Adrenal gland (tissue), 12 donors: Measurements from ENCODE around the gene SYT1. TPM values are rescaled to one million over a fixed set of nuclear protein-coding genes. Genes with fewer than 3 reads are reported as not detected.

Experiments used
- DNase-seq, 7 donors: peaks; one replicate each; pipeline ENCODE4 v3.0.0-alpha.2; 2019 to 2020
- H3K27ac ChIP-seq, 5 donors: fragments of 200-600 bp; sonication (generic) in 4 of 5; 1 replicate in 3 of 5; 2 replicates in 2 of 5; pipeline versions ENCODE4 v1.5.1 to v1.8.0; 2016 to 2020; ENCODE audit warnings: mild to moderate bottlenecking in 1 of 5
- H3K27me3 ChIP-seq: fragments of 200-600 bp; 2 replicates; pipeline ENCODE4 v1.8.0; 2021
- H3K36me3 ChIP-seq, 2 donors: fragments of 200-600 bp; replicated peaks in 1 of 2; 1 replicate in 1 of 2; 2 replicates in 1 of 2; pipeline versions ENCODE4 v1.5.1 to v1.8.0; 2018 to 2022
- H3K4me1 ChIP-seq, 2 donors: fragments of 200-600 bp; replicated peaks in 1 of 2; 1 replicate in 1 of 2; 2 replicates in 1 of 2; pipeline versions ENCODE4 v1.5.1 to v1.8.0; 2018 to 2021
- H3K4me3 ChIP-seq, 4 donors: fragments of 200-600 bp; sonication (generic) in 3 of 4; one replicate each; pipeline ENCODE4 v1.5.1; 2016 to 2018
- H3K9me3 ChIP-seq, 3 donors: fragments of 200-600 bp; sonication (generic) in 1 of 3; replicated peaks in 1 of 3; 1 replicate in 2 of 3; 2 replicates in 1 of 3; pipeline versions ENCODE4 v1.5.1 to v1.8.0; 2016 to 2021
- CTCF ChIP-seq, 6 experiments: fragments of 450-650 bp in 4 of 6; fragments of 200-600 bp in 2 of 6; sonication (generic) in 1 of 6; IDR thresholded peaks; 1 replicate in 5 of 6; 2 replicates in 1 of 6; pipeline versions ENCODE4 v1.5.1 to v1.8.0; 2016 to 2021; ENCODE audit warnings: antibody characterized with exemption in 6 of 6, mild to moderate bottlenecking in 2 of 6, moderate library complexity in 1 of 6
- POLR2A ChIP-seq, 2 donors: fragments of 450-650 bp; IDR thresholded peaks; one replicate each; pipeline ENCODE4 v1.6.1; 2017; ENCODE audit warnings: antibody characterized with exemption in 2 of 2, mild to moderate bottlenecking in 2 of 2, moderate library complexity in 1 of 2
- WGBS, 4 donors: extraction: QIAGEN DNeasy Blood & Tissue Kit in 2 of 4; methylation state at CpG; one replicate each; pipeline versions ENCODE4 v1.1.5 to v1.1.7; 2013 to 2017; 5-methylcytosine and 5-hydroxymethylcytosine counted together
- intact Hi-C, 2 donors: fragments of 100-400 bp; cut with DNase I; formaldehyde crosslinking; loops; one replicate each; pipeline versions ENCODE4 v1.14.1 to v1.15.0; 2022 to 2023
- polyA plus RNA-seq, 3 donors: library from polyadenylated mRNA; stranded (reverse); fragments of 200-250 nt in 2 of 3; fragments of 350-450 nt in 1 of 3; fragmentation: Illumina TruSeq in 1 of 3; extraction: RNeasy Lipid Tissue Mini Kit (QIAGEN cat#74804) in 1 of 3; gene quantifications; one replicate each; pipeline ENCODE4 v1.2.3, GENCODE V29; 2013 to 2014
- total RNA-seq, 9 donors: library from RNA; depleted of rRNA in 4 of 9; stranded (reverse); fragments of >200 nt in 4 of 9; fragments of 120-200 nt in 1 of 9; fragmentation: NEBNext Ultra II Directional in 1 of 9; extraction: Animal tissue kit (Norgen Biotek cat#: 25700) in 1 of 9; gene quantifications; one replicate each; pipeline versions ENCODE4 v1.1.0 to v1.2.4, GENCODE V29; 2013 to 2023
- donor health status: healthy with polysubstance abuse.
- donor health status: Bipolar disorder and iron deficiency.
- donor health status: DM: yes; HTN: yes; CAD: no.
- donor health status: DM: no; HTN: no; CAD: no.
- donor health status: DM: no; HTN: no; CAD: no.
- donor health status: DM: yes; HTN: yes; CAD: no.

The SYT1 gene
- total and polyA plus RNA-seq, 12 donors = 0.42 to 22.3 (median 4.6) TPM

GRCh38 chr12:79454338-79454843 is 589.8 kb downstream of the SYT1 start:
- H3K9me3 ChIP-seq = no peaks in the 10 kb centered on the region
- peak overlapping the region in 2 of 4 donors; percentile 14 to 45 for H3K4me3 ChIP-seq
- H3K27ac ChIP-seq = peak overlapping the region; percentile 48 to 86 (median 81)
- intact Hi-C loops = no loop called here
- no peaks in the 10 kb centered on the region for H3K36me3 ChIP-seq
- peaks cover 29 to 40% of the 10 kb centered on the region in 2 donors for H3K4me1 ChIP-seq
- DNase-seq = peak in 2 of 7 donors; percentile 4 to 21
- H3K27me3 ChIP-seq = no peaks in the 10 kb centered on the region
- WGBS, 4 donors = 39 to 53% (median 46%) methylated on average over 3 of the region's 3 CpGs
- TF ChIP-seq POLR2A (IDR thresholded peaks at IDR 0.05) = peak in 1 of 2 donors; percentile 33
- TF ChIP-seq CTCF (IDR thresholded peaks at IDR 0.05) = no peak

GRCh38 chr12:79455286-79455685 is 590.7 kb downstream of the SYT1 start:
- TF ChIP-seq POLR2A (IDR thresholded peaks at IDR 0.05) = no peak
- no peak for TF ChIP-seq CTCF (IDR thresholded peaks at IDR 0.05)
- 66 to 89% (median 73%) methylated on average over 2 of the region's 2 CpGs for WGBS, 4 donors
- intact Hi-C loops = no loop called here
- no peaks in the 10 kb centered on the region for H3K27me3 ChIP-seq
- H3K27ac ChIP-seq = peak overlapping the region in 3 of 5 donors; percentile 55 to 85 (median 81)
- peak in 2 of 7 donors; percentile 5 to 19 for DNase-seq
- H3K4me1 ChIP-seq = peaks cover 29 to 40% of the 10 kb centered on the region in 2 donors
- H3K36me3 ChIP-seq = no peaks in the 10 kb centered on the region
- no peak overlapping the region for H3K4me3 ChIP-seq
- H3K9me3 ChIP-seq = no peaks in the 10 kb centered on the region

GRCh38 chr12:79482323-79482722 is 617.7 kb downstream of the SYT1 start:
- H3K4me1 ChIP-seq = no peaks in the 10 kb centered on the region
- H3K36me3 ChIP-seq = no peaks in the 10 kb centered on the region
- H3K4me3 ChIP-seq = no peak overlapping the region
- H3K9me3 ChIP-seq = no peaks in the 10 kb centered on the region
- H3K27ac ChIP-seq = no peak overlapping the region
- 44 to 63% (median 51%) methylated on average over 4 of the region's 4 CpGs for WGBS, 4 donors
- intact Hi-C loops = no loop called here
- H3K27me3 ChIP-seq = no peaks in the 10 kb centered on the region
- no peak for DNase-seq
- TF ChIP-seq CTCF (IDR thresholded peaks at IDR 0.05) (no peak), POLR2A (IDR thresholded peaks at IDR 0.05) (no peak)

GRCh38 chr12:79482921-79483320 is 618.3 kb downstream of the SYT1 start:
- no peaks in the 10 kb centered on the region for H3K36me3 ChIP-seq
- TF ChIP-seq POLR2A (IDR thresholded peaks at IDR 0.05) (no peak), CTCF (IDR thresholded peaks at IDR 0.05) (no peak)
- intact Hi-C loops = no loop called here
- no peak overlapping the region for H3K4me3 ChIP-seq
- H3K27me3 ChIP-seq = no peaks in the 10 kb centered on the region
- WGBS, 4 donors = 69 to 78% (median 75%) methylated on average over 2 of the region's 2 CpGs
- H3K27ac ChIP-seq = no peak overlapping the region
- no peaks in the 10 kb centered on the region for H3K9me3 ChIP-seq
- no peak for DNase-seq
- H3K4me1 ChIP-seq = no peaks in the 10 kb centered on the region
